G401.6 (cell line): ENCODE results near the gene HS3ST6.
"Not testable (repeated sequence)": the region's sequence is repeated elsewhere in the genome, so short reads cannot be mapped to it uniquely, and the experiment has no call there.

Experiments
- FAIRE-seq: peaks from 2 replicates; lab custom pipeline; 2012; peaks lifted over from hg19 to GRCh38; lab: Jason Lieb, UNC

Gene HS3ST6

DNA sequence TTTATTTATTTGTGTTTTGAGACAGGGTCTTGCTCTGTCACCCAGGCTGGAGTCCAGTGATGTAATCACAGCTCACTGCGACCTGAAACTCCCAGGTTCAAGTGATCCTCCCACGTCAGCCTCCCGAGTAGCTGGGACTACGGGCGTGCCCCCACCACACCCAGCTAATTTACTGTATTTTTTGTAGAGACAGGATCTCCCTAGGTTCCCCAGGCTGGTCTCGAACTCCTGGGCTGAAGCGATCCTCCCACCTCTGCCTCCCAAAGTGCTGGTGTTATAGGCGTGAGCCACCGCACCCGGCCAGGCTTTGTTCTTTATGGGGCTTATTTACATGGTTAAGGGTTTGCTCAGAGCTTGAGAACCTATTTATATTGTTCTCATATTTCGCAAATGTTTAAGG is 40.4 kb downstream of the HS3ST6 start:
- no peak for FAIRE-seq

GRCh38 chr16:1877089-1877488 is 41.1 kb downstream of the HS3ST6 start:
- FAIRE-seq = no peak

GRCh38 chr16:1876468-1876867 is 41.7 kb downstream of the HS3ST6 start:
- FAIRE-seq = no peak

DNA sequence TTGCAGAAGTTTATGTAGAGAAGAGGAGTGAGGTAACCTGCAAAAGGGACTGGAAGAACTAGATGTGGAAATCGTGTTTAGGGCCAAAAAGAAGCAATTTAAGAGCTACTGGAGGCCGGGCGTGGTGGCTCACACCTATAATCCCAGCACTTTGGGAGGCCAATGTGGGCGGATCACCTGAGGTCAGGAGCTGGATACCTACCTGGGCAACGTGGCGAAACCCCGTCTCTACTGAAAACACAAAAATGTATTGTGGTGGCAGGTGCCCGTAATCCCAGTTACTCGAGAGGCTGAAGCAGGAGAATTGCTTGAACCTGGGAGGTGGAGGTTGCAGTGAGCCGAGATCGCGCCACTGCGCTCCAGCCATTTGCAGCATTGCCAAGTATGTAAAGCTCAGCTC is 42.1 kb downstream of the HS3ST6 start:
- not testable (repeated sequence) for FAIRE-seq

DNA sequence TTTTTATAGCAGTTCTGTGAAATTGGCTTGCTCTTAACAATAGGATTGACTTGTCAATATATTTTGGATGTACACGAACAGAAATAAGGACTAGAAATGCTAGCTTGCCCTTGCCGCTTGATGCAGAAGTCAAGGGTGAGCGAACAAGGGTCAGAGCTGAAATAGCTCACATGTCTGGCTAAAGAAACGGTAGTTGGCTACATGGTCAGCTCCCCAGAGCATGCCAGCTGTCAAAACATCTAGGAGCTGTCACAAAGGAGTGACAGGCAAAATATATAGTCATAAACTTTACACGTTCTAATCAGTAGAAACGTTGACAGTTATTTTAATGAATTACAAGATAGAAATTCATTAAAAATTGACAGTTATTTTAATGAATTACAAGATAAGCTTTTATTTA is 43.4 kb downstream of the HS3ST6 start:
- no peak for FAIRE-seq

DNA sequence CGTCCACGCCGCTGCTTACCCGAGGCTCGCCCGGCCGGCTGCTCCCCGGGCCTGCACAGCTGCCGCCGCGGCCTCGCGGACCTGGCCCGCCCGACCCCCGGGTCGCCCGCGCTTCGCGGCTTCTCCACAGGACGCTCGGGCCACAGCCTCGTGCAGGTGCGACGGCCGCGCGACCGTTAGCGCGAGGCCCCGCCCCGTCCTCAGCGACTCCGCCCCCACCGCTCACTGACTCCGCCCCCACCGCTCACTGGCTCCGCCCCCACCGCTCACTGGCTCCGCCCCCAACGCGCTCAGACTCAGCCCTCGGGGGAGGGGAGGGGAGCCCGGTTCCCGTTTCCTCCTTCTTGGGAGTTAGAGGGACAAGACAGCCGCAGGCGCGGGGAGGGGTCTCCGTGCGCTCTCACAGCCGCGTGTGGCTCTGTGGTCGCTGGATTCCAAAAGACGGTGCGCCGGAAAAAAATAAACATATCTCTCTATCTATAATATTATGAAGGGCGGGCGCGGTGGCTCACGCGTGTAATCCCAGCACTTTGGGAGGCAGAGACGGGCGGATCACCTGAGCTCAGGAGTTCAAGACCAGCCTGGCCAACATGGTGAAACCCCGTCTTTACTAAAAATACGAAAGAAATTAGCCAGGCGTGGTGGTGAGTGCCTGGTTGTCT is 46.1 kb downstream of the HS3ST6 start, which contains the start of gene MEIOB:
Gene MEIOB (minus strand): TSS at position 191 of the 662 bp plus-strand sequence. CDS start 3,989 bp downstream, outside the sequence.
- FAIRE-seq = no peak

- no peak for FAIRE-seq
Observed at GRCh38 chr16:1870365-1871082, 47.7 kb downstream of the HS3ST6 start.

GRCh38 chr16:1865902-1866690 is 52.1 kb downstream of the HS3ST6 start:
- FAIRE-seq = peak; percentile 63

DNA sequence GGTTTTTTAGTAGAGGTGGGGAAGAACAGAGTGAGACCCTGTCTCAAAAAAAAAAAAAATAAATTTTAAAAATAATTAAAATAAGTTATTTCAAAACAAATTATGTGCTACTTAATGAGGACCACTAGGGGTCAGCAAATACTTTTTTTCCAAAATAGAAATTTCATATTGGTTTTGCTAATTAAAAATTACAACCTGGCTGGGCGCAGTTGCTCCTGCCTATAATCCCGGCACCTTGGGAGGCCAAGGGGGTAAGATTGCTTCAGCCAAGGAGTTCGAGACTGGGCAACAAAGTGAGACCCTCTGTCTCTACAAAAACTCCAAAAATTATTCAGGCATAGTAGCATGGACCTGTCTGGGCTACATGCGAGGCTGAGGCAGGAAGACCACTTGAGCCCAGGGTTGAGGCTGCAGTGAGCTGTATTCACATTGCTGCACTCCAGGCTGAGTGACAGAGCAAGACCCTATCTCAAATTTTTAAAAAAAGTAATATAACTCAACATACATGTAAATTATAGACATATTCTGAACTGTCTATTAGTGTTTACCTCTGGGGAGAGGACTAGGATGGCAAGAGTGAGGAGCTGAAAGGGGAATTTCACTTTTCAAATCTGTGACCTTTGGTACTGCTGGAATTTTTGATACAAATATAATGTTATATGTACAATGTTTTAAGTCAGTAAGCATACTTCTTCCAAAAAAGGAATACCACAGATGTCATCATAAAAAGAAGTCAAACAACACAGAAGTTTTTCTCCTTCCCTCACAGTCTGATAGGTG is 54.3 kb downstream of the HS3ST6 start:
- peak; percentile 78 for FAIRE-seq

DNA sequence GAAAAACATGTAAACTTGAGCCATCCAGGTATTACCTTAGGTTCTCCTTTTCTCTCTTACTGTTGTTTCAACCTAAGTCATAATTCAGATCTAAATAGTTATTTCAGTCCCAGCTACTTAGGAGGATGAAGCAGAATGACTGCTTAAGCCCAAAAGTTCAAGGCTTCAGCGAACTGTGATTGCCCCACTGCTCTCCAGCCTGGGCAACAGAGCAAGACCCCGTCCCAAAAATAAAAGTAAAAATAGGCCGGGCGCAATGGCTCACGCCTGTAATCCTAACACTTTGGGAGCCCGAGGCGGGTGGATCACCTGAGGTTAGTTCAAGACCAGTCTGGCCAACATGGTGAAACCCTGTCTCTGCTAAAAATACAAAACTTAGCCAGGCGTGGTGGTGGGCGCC is 55.8 kb downstream of the HS3ST6 start:
- no peak for FAIRE-seq

DNA sequence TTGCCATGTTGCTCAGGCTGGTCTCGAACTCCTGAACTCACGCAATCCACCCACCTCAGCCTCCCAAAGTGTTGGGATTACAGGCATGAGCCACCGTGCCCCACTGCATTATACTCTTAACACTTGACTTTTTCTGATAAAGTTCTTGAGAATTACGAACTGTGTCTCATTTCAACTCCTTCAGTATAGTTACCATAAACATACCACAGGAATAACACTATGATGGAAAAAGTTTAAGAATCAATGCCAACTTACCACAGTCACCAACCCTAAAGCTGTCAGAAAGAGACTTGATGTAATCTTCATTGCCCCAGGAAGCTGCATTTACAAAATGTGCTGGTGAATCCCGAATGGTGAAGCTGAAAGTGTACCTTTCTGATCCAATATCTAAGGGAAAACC is 56.5 kb downstream of the HS3ST6 start:
- FAIRE-seq = no peak
